ENCODE results near the gene CTNND2.

GRCh38 chr5:11906497-11906896, 2.3 kb upstream of the CTNND2 start:
- TF ChIP-seq CTCF (IDR thresholded peaks at IDR 0.05): no peak
- no peak for TF ChIP-seq POLR2AphosphoS5 (IDR thresholded peaks at IDR 0.05)
- no peak for TF ChIP-seq POLR2A (IDR thresholded peaks at IDR 0.05)
- no peak for TF ChIP-seq EP300 (IDR thresholded peaks at IDR 0.05)
